ENCODE results near the gene CTBP1. TPM values are rescaled to one million over a fixed set of nuclear protein-coding genes. Genes with fewer than 3 reads are reported as not detected.

Gene CTBP1
- polyA plus RNA-seq, 1 donor from 2014 or later, result 325 TPM

DNA sequence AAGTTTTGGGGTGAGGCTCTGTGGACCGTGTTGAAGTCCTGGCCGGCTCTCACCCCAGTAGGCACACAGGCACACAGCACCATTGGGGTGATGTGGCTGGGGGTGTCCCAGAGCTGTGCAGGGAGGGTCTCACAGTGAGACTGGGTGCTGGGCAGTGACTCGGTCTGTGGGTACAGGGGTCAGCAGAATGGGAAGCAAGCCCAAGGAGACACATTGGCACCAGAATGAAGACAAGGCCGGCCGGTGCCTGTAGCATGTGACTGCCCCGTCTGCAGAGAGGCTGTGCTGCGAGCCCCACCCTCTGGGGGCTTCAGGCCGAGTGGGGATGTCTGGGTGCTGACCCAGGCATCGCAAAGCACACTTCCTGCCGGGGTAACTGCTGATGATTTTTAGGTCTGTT, 46.0 kb upstream of the CTBP1 start:
- Histone ChIP-seq H3K27me3 (ENCODE audit: insufficient read depth, low read depth, low read length) (no peaks in the 10 kb centered on the region), H3K79me2 (replicated peaks; ENCODE audit: insufficient read depth, low read length) (peaks cover 60% of the 10 kb centered on the region), H3K9ac (ENCODE audit: low read length) (no peak overlapping the region), H3K4me3 (ENCODE audit: low read length) (no peak overlapping the region), H2AFZ (ENCODE audit: low read depth, low read length) (no peak overlapping the region), H3F3A (ENCODE audit: insufficient read depth, low read length, poor library complexity, severe bottlenecking) (no peaks in the 10 kb centered on the region), H3K9me3 (ENCODE audit: low read length) (no peaks in the 10 kb centered on the region), H3K9me2 (ENCODE audit: insufficient read depth, low read length) (no peaks in the 10 kb centered on the region), H4K20me1 (ENCODE audit: insufficient read depth) (no peaks in the 10 kb centered on the region), H3K27ac (ENCODE audit: low read length) (no peak overlapping the region), H3K4me2 (ENCODE audit: low read length) (no peak overlapping the region), H3K36me3 (ENCODE audit: insufficient read depth, low read length) (no peaks in the 10 kb centered on the region)
- TF ChIP-seq POLR2AphosphoS5 (IDR thresholded peaks at IDR 0.05) (no peak), RAD21 (conservative IDR thresholded peaks at IDR 0.05) (no peak), SMC3 (conservative IDR thresholded peaks at IDR 0.05; ENCODE audit: poor library complexity) (no peak), EZH2 (IDR thresholded peaks at IDR 0.05; ENCODE audit: borderline replicate concordance, insufficient read depth, low read length, poor library complexity, severe bottlenecking) (no peak), TAF1 (IDR thresholded peaks at IDR 0.05; ENCODE audit: low read depth) (no peak), MXI1 (conservative IDR thresholded peaks at IDR 0.05; ENCODE audit: poor library complexity, severe bottlenecking) (no peak), EP300 (conservative IDR thresholded peaks at IDR 0.05; ENCODE audit: poor library complexity, severe bottlenecking) (no peak)
- TF ChIP-seq, protein P1, sequence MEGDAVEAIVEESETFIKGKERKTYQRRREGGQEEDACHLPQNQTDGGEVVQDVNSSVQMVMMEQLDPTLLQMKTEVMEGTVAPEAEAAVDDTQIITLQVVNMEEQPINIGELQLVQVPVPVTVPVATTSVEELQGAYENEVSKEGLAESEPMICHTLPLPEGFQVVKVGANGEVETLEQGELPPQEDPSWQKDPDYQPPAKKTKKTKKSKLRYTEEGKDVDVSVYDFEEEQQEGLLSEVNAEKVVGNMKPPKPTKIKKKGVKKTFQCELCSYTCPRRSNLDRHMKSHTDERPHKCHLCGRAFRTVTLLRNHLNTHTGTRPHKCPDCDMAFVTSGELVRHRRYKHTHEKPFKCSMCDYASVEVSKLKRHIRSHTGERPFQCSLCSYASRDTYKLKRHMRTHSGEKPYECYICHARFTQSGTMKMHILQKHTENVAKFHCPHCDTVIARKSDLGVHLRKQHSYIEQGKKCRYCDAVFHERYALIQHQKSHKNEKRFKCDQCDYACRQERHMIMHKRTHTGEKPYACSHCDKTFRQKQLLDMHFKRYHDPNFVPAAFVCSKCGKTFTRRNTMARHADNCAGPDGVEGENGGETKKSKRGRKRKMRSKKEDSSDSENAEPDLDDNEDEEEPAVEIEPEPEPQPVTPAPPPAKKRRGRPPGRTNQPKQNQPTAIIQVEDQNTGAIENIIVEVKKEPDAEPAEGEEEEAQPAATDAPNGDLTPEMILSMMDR (IDR thresholded peaks at IDR 0.05; ENCODE audit: poor library complexity, severe bottlenecking), result no peak
- TF ChIP-seq, protein P2, sequence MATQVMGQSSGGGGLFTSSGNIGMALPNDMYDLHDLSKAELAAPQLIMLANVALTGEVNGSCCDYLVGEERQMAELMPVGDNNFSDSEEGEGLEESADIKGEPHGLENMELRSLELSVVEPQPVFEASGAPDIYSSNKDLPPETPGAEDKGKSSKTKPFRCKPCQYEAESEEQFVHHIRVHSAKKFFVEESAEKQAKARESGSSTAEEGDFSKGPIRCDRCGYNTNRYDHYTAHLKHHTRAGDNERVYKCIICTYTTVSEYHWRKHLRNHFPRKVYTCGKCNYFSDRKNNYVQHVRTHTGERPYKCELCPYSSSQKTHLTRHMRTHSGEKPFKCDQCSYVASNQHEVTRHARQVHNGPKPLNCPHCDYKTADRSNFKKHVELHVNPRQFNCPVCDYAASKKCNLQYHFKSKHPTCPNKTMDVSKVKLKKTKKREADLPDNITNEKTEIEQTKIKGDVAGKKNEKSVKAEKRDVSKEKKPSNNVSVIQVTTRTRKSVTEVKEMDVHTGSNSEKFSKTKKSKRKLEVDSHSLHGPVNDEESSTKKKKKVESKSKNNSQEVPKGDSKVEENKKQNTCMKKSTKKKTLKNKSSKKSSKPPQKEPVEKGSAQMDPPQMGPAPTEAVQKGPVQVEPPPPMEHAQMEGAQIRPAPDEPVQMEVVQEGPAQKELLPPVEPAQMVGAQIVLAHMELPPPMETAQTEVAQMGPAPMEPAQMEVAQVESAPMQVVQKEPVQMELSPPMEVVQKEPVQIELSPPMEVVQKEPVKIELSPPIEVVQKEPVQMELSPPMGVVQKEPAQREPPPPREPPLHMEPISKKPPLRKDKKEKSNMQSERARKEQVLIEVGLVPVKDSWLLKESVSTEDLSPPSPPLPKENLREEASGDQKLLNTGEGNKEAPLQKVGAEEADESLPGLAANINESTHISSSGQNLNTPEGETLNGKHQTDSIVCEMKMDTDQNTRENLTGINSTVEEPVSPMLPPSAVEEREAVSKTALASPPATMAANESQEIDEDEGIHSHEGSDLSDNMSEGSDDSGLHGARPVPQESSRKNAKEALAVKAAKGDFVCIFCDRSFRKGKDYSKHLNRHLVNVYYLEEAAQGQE (IDR thresholded peaks at IDR 0.05; ENCODE audit: borderline replicate concordance), result no peak

DNA sequence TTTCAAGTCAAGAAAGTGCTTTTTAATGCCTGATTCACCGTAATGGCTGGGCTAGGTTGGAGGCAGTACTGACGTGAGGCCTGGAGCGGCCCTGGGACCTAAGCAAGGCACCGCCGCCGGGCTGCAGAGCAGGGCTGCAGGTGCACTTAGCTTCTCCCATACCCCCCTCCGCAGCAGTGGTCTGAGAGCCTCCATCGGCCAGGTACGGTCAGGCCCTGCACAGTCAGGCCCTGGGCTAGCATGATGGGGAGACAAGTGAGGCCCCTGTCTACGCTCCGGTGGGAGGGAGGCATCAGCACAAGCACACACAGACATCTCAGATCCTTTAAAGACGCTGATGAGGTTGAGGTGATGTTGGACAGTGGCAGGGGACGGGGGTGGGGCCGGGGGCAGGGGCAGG, 45.5 kb upstream of the CTBP1 start:
- H3K9me2 ChIP-seq (ENCODE audit: insufficient read depth, low read length), result no peaks in the 10 kb centered on the region
- H3K4me2 ChIP-seq (ENCODE audit: low read length), result no peak overlapping the region
- no peaks in the 10 kb centered on the region for H3F3A ChIP-seq (ENCODE audit: insufficient read depth, low read length, poor library complexity, severe bottlenecking)
- H3K4me3 ChIP-seq (ENCODE audit: low read length), result no peak overlapping the region
- H3K27me3 ChIP-seq (ENCODE audit: insufficient read depth, low read depth, low read length), result no peaks in the 10 kb centered on the region
- H4K20me1 ChIP-seq (ENCODE audit: insufficient read depth), result no peaks in the 10 kb centered on the region
- no peak overlapping the region for H3K9ac ChIP-seq (ENCODE audit: low read length)
- H3K36me3 ChIP-seq (ENCODE audit: insufficient read depth, low read length), result no peaks in the 10 kb centered on the region
- no peak overlapping the region for H2AFZ ChIP-seq (ENCODE audit: low read depth, low read length)
- no peak for TF ChIP-seq MXI1 (conservative IDR thresholded peaks at IDR 0.05; ENCODE audit: poor library complexity, severe bottlenecking)
- TF ChIP-seq, protein P2 (IDR thresholded peaks at IDR 0.05; ENCODE audit: borderline replicate concordance), result no peak
- TF ChIP-seq, protein P1 (IDR thresholded peaks at IDR 0.05; ENCODE audit: poor library complexity, severe bottlenecking), result no peak
- no peak for TF ChIP-seq TAF1 (IDR thresholded peaks at IDR 0.05; ENCODE audit: low read depth)
- TF ChIP-seq EZH2 (IDR thresholded peaks at IDR 0.05; ENCODE audit: borderline replicate concordance, insufficient read depth, low read length, poor library complexity, severe bottlenecking), result no peak
- no peak for TF ChIP-seq RAD21 (conservative IDR thresholded peaks at IDR 0.05)
- TF ChIP-seq POLR2AphosphoS5 (IDR thresholded peaks at IDR 0.05), result no peak
- TF ChIP-seq SMC3 (conservative IDR thresholded peaks at IDR 0.05; ENCODE audit: poor library complexity), result no peak
- TF ChIP-seq EP300 (conservative IDR thresholded peaks at IDR 0.05; ENCODE audit: poor library complexity, severe bottlenecking), result no peak
- no peaks in the 10 kb centered on the region for H3K9me3 ChIP-seq (ENCODE audit: low read length)
- H3K79me2 ChIP-seq (replicated peaks; ENCODE audit: insufficient read depth, low read length), result peaks cover 57% of the 10 kb centered on the region
- H3K27ac ChIP-seq (ENCODE audit: low read length), result no peak overlapping the region
